Measurements from ENCODE around the gene CAMSAP1. TPM values are rescaled to one million over a fixed set of nuclear protein-coding genes. Genes with fewer than 3 reads are reported as not detected.

CAMSAP1 gene
- total and polyA plus RNA-seq, 2 of the 4 experiments (the other 2 are of a cell fraction), result 8.2 to 19.5 TPM

- no peak overlapping the region for H3K4me2 ChIP-seq (ENCODE audit: low read depth, low read length)
- no peak overlapping the region for H2BK20ac ChIP-seq (ENCODE audit: low read depth, low read length)
- H3K27ac ChIP-seq (ENCODE audit: insufficient read depth, low read length), result no peak overlapping the region
- no peak overlapping the region for H3K4me3 ChIP-seq (ENCODE audit: insufficient read depth, low read depth, low read length)
- H4K8ac ChIP-seq (ENCODE audit: low read depth in 2 of 2, low read length in 2 of 2), result no peak overlapping the region
- no peak overlapping the region for H3K23ac ChIP-seq (ENCODE audit: low read depth, low read length)
- H3K14ac ChIP-seq (replicated peaks; ENCODE audit: low read depth, low read length), result no peak overlapping the region
- H3K9me1 ChIP-seq (ENCODE audit: insufficient read depth, low read length), result peaks cover 5% of the 10 kb centered on the region; the same call in 1 of the 2 replicates
- no peak overlapping the region for H2AFZ ChIP-seq (replicated peaks; ENCODE audit: low read length, poor library complexity)
- H3K18ac ChIP-seq (ENCODE audit: low read depth, low read length), result no peak overlapping the region
- H3K79me1 ChIP-seq (ENCODE audit: low read depth in 1 of 2, low read length in 2 of 2), result no peaks in the 10 kb centered on the region
- no peak for ATAC-seq (ENCODE audit: low read depth)
- no peak for DNase-seq
- H3K9ac ChIP-seq (ENCODE audit: low read depth, low read length), result no peak overlapping the region
- no peak overlapping the region for H2BK15ac ChIP-seq (ENCODE audit: low read depth, low read length)
- POLR2A ChIA-PET (ENCODE audit: unreplicated experiment), result no interaction called here
- in situ Hi-C loops (cut with MboI; ENCODE audit: low sequenced_read_pairs) (no loop called here), intact Hi-C loops (cut with micrococcal nuclease) (no loop called here), dilution Hi-C loops (cut with HindIII; ENCODE audit: low sequenced_read_pairs, unreplicated experiment) (no loop called here)
- no peak overlapping the region for H3K4ac ChIP-seq (ENCODE audit: low read depth, low read length)
- no TSS peak for BruUV-seq (replicated peaks)
- peaks cover 5% of the 10 kb centered on the region for H3K27me3 ChIP-seq (ENCODE audit: control insufficient read depth, insufficient read depth, low read length)
- H2AK9ac ChIP-seq (replicated peaks; ENCODE audit: low read depth, low read length, poor library complexity), result peak overlapping the region; percentile 16
- no peak overlapping the region for H2AK5ac ChIP-seq (ENCODE audit: low read depth, low read length)
- no peaks in the 10 kb centered on the region for H4K20me1 ChIP-seq (ENCODE audit: insufficient read depth, low read length)
- no peak overlapping the region for H4K5ac ChIP-seq (ENCODE audit: low read depth, low read length)
- H3K9me3 ChIP-seq (ENCODE audit: control insufficient read depth, insufficient read depth, low read length), result no peaks in the 10 kb centered on the region; the same call in 1 of the 2 replicates
- no peak overlapping the region for H4K91ac ChIP-seq (ENCODE audit: insufficient read depth, low read depth, low read length)
- no peaks in the 10 kb centered on the region for H3K4me1 ChIP-seq (ENCODE audit: control insufficient read depth, insufficient read depth, low read length)
- TF ChIP-seq MAZ (IDR thresholded peaks at IDR 0.05; ENCODE audit: borderline replicate concordance, low read depth, low read length), result no peak
- TF ChIP-seq MXI1 (IDR thresholded peaks at IDR 0.05; ENCODE audit: borderline replicate concordance, low read depth, low read length), result no peak
- TF ChIP-seq RAD21 (IDR thresholded peaks at IDR 0.05; ENCODE audit: low read length), result no peak
- no peak for TF ChIP-seq CEBPB (IDR thresholded peaks at IDR 0.05; ENCODE audit: low read depth, low read length)
- no peak for TF ChIP-seq MAFK (IDR thresholded peaks at IDR 0.05; ENCODE audit: low read depth, low read length)
- no peak for TF ChIP-seq CHD1 (IDR thresholded peaks at IDR 0.05; ENCODE audit: low read depth, low read length)
- TF ChIP-seq SMC3 (IDR thresholded peaks at IDR 0.05; ENCODE audit: low read depth, low read length), result no peak
- WGBS, 2 experiments (ENCODE audit: extremely low coverage in 2 of 2, insufficient read length in 1 of 2), result 80% methylated on average over 15 of the region's 24 CpGs; no CpG with 5 or more reads in 1 of the 2 experiments
- H2BK5ac ChIP-seq (ENCODE audit: low read depth, low read length, poor library complexity, severe bottlenecking), result no peak overlapping the region
- no peaks in the 10 kb centered on the region for H3K36me3 ChIP-seq (ENCODE audit: control insufficient read depth, insufficient read depth, low read length)
- H2BK120ac ChIP-seq (ENCODE audit: low read depth, low read length), result no peak overlapping the region
- CTCF ChIA-PET, result no interaction called here
- no peak overlapping the region for H3K56ac ChIP-seq (ENCODE audit: extremely low read depth, insufficient read depth, low read length)
Measured at GRCh38 chr9:135774794-135775525, 132.4 kb downstream of the CAMSAP1 start.

Data from IMR-90 (cell line).